ENCODE data around the gene WDR90.

DNA sequence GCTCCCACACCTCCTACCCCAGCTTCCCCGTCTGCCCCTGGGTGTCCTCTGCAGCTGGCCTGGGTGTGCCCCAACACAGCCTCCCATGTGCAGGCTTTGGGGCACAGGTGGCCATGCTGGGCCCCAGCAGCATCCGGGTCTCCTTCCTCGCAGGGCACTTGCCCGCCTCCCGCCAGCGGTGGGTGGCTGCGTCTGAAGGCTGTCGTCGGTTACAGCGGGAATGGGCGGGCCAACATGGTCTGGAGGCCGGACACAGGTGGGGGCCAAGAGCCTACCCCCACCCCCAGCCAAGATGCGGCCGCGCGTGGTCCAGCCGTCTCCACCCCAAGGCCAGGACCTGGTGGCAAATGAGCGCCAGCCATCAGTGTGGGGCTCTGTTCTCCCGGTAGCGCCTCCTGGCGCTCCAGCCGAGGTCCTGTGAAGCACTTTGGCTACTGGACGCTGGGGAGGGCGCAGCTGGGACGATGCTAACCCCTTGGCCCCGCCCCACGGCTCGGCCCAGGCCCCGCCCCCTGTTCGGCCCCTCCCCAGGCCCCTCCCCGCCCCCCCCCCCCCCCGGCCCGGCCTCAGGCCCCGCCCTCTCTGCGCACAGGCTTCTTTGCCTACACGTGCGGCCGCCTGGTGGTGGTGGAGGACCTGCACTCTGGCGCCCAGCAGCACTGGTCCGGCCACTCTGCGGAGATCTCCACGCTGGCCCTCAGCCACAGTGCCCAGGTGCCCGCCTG, 11.5 kb downstream of the WDR90 start:
- TF ChIP-seq POLR2A (IDR thresholded peaks at IDR 0.05): peak in 1 of 2 donors; percentile 10
- TF ChIP-seq CTCF (IDR thresholded peaks at IDR 0.05): peak; percentile 51 to 76 (median 72)

All from uterus (tissue), 2 donors.